Hepatocyte (in vitro differentiated cells): ENCODE data around the gene PLSCR1.

Experiments used
- CTCF ChIP-seq: fragments of 200-600 bp; sonication (generic); IDR thresholded peaks from 2 replicates; pipeline ENCODE4 v1.5.1; 2016; ENCODE audit warnings: antibody characterized with exemption, mild to moderate bottlenecking; ENCODE audit not compliant: poor library complexity
- EZH2 ChIP-seq: fragments of 200-600 bp; sonication (generic); IDR thresholded peaks from 2 replicates; pipeline ENCODE4 v1.6.1; 2016; ENCODE audit warnings: antibody characterized with exemption, mild to moderate bottlenecking, borderline replicate concordance
- EZH2phosphoT487 ChIP-seq: fragments of 200-600 bp; sonication (generic); IDR thresholded peaks from one replicate; pipeline ENCODE4 v1.6.1; 2018; ENCODE audit warnings: antibody characterized with exemption, mild to moderate bottlenecking, low read depth, moderate library complexity; ENCODE audit not compliant: unreplicated experiment, severe bottlenecking

- TF ChIP-seq EZH2 (no peak), EZH2phosphoT487 (no peak), CTCF (no peak)
These were observed 5.7 kb upstream of the PLSCR1 start for GRCh38 chr3:146550070-146550615.
